ENCODE results near the gene PRX. TPM values are rescaled to one million over a fixed set of nuclear protein-coding genes. Genes with fewer than 3 reads are reported as not detected.

Gene PRX
- total RNA-seq, 1 donor from 2014 or later, result 801 TPM

DNA sequence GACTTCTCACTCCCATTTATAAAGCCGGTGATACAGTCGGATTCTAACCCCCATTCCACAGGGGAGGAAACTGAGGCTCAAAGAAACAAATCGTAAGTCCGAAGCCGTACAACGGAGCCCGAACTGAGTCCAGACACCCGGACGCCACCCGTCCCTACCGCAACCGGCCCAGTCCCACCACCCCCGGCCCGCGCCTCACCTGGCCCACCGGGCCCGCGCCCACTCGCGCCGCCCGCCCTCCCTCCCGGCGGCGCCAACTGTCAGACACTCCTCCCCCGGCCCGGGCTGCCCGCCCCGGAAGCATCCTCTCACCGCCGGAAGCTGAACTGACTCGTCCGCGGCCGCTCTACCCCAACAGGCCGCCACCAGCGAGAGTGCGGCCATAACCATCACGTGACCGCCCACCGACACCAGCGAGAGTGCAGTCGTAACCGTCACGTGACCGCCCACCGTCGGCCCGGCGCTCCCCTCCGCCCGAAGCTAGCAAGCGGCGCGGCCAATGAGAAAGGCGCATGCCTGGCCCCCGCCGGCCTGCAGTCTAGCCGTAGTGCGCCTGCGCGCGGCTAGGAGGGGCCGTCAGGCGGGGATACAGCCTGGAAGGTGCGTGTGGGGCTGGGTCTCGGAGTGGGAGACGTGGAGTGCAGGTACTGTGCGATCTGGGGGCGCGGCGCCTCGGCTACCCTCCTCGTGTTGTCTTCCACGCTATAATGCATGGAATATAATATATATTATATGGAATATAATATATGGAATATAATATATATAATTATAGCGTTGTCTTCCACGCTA lies 64.9 kb downstream of the PRX start, which contains the start of the genes C19orf47 and PLD3:
C19orf47 (minus strand) TSS at position 273 of the 789 bp plus-strand sequence. CDS start 6,540 bp downstream, outside the sequence.
PLD3 (plus strand) TSS at position 571 of the 789 bp plus-strand sequence. CDS start 17,789 bp downstream, outside the sequence.
- DNase-seq (ENCODE audit: low spot score), result peak; percentile 100
- peak; percentile 99 for ATAC-seq
- intact Hi-C loops (cut with DNase I), result no loop called here

DNA sequence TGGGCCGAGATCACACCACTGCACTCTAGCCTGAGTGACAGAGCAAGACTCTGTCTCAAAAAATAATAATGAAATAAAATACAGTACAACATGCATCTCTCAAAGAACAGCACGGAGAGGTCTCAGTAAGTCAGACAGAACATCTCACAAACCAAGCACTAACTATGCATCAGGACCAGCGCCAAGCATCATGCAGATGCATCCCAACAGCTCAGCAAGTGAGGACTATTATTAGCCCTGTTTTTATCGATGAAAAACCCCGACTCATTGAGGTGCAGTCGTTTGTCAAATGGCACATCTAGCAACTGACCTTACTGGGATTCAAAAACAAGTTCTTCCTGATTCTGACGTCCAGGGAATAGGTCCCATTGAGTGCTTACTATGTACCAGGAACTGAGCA lies 68.8 kb downstream of the PRX start:
- DNase-seq (ENCODE audit: low spot score) (no peak), ATAC-seq (no peak)
- intact Hi-C loops (cut with DNase I), result no loop called here

Small RNAs within 50 kb of the gene (microRNA-seq; reads per million reads assigned to microRNA genes)
- gene MIR6796, result not detected

Other genes starting within 250 kb of the PRX start
- 19.8 TPM for gene MAP3K10, start 222.0 kb downstream of the PRX start, total RNA-seq
- gene TTC9B, start 195.0 kb downstream of the PRX start, total RNA-seq, result not detected
- 0.40 TPM for gene CCNP, start 186.7 kb downstream of the PRX start, total RNA-seq
- 130 TPM for gene AKT2, start 128.0 kb downstream of the PRX start, total RNA-seq
- 15.2 TPM for gene C19orf47, start 65.0 kb downstream of the PRX start, total RNA-seq
- gene PLD3, start 64.7 kb downstream of the PRX start, total RNA-seq, result 218 TPM
- gene HIPK4, start 23.2 kb downstream of the PRX start, total RNA-seq, result 0.36 TPM
- gene SERTAD1, start 12.6 kb upstream of the PRX start, total RNA-seq, result 18.0 TPM
- 47.2 TPM for gene SERTAD3, start 31.0 kb upstream of the PRX start, total RNA-seq
- gene BLVRB, start 52.4 kb upstream of the PRX start, total RNA-seq, result 83.8 TPM
- gene SPTBN4, start 53.6 kb upstream of the PRX start, total RNA-seq, result 20.9 TPM
- gene SHKBP1, start 163.5 kb upstream of the PRX start, total RNA-seq, result 58.7 TPM
- gene LTBP4, start 188.0 kb upstream of the PRX start, total RNA-seq, result 1,227 TPM